HTR-8/SVneo (cell line): Measurements from ENCODE around the gene TSGA10.
"Not testable (repeated sequence)": the region's sequence is repeated elsewhere in the genome, so short reads cannot be mapped to it uniquely, and the experiment has no call there.

Source experiments
- DNase-seq: peaks from one replicate; pipeline ENCODE4 v3.0.0; 2011; ENCODE audit warnings: low spot score, mixed read lengths; ENCODE audit not compliant: insufficient read length
- FAIRE-seq: peaks from 2 replicates; lab custom pipeline; 2011; peaks lifted over from hg19 to GRCh38; lab: Jason Lieb, UNC

TSGA10 gene

DNA sequence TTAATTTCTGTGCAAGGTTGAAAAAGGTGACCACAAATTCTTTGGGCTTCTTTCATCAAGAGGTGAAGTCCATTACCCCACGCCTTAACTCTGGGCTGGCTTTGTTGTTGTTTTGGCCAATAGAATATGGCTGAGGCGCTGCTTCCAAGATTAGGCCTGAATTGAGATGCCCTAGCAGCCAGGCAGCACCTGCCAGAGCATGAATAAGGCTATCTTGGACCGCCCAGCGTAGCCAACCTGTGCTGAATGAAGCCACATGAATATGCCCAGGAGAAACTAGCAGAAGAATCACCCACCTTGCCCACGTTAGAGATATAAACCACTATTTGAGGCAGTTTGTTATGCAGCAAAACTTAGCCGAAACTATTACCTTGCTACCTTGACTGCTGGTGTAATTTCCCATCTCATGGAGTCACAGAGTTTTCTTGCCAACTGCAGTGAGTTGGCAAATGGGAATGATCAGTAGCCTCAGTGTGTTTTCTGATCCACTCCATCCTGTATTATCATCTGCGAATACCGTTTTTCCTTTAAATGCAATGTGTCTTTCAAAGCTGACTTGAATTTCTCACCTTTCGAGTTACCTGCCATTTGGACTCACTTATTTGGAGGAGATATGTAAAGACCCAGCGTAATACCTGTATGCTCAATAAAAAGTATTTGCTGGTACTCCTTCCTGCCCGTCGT lies 679 bp downstream of the TSGA10 start:
- DNase-seq, result no peak
- FAIRE-seq, result peak; percentile 57

DNA sequence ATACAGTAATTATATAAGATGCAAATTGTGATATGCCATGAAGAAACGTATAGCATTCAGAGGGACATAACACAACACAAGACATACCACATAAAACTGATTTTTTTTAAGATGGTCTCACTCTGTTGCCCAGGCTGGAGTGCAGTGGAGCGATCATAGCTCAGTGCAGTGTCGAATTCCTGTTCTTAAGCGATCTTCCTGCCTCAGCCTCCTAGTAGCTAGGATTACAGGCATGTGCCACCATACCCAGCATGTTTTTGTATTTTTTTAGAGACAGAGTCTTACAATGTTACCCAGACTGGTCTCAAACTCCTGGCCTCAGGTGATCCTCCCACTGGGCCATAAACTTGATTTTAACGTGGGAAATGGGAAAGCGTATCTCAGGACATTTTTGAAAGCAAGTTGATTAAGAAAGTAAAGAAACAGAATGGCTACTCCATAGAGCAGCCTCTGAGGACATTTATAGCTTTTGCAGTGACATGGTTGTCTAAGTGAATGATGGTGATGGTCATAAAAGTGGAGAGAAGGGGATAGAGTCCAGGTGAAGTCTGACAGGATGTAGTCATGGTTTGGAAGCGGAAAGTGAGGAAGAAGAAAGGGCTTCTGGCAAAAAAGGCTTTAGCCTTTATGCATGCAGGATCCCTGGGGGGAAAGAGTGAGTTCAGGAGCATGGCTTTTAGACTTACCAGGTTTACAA lies 2.4 kb downstream of the TSGA10 start:
- FAIRE-seq (no peak), DNase-seq (no peak)

DNA sequence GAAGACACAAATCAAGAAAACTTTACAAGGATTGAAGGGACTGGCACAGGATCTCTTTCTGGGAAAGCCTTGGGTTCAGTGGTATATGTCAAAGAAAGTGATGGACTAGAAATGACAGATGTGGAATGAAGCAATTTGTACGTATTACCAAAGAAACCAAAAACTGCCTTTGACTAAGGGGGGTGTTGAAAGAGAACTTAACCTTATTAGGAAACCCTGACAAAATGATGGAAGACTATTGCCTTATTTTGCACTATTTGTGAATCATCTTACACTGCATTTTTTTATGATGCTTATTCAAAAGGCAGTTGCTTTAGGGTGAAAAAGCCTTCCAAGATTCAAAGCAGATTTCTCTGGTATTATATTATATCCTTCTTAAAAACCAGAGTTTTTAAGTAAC lies 4.0 kb downstream of the TSGA10 start:
- DNase-seq (no peak), FAIRE-seq (no peak)

DNA sequence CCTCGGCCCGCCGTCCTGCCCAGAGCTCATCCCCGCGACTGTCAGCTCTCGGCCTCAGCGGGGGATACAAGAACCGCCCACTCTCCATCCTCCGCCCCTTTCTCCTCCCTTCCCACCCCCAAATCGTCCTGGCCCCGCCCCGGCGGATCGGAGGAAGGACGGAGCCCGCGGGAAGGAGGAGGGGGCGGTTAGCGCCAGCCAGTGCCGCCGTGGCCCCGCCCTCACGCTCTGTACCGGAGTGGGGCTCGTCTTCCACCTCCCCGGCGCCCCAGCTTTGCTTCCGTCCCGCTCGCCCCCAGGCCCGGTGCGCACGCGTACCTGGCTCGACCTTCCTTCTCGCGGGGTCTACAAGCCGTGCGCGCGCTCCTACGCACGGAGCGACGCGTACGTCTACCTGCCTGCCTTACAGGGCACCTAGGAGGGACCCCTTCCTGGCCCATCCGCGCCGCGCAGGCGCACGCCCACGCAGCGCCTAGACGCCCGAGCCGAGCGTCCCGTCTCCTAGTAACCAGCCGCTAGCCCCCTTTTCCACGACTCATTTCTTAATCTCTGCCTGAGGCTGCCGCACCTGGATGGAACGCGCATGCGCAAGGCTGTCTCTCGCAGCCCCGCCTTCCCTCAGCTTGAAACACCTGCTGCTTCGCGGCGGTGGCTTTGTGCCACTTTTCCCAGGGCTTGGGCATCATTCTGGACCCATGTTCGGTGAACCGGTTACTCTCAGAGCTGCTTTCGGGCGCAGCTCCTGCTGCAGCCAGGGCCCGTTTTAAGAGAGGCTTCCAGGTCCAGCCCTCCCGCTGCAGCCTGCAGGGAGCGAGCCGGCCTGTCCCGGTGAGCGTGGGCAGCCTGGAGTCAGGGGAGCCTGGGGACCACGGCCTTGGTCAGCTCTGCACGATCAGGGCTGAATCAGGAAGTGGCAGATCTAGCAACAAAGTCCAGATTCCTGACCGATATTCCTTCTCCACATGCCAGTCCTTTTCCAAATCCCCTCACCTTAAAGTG lies 13.3 kb downstream of the TSGA10 start, which contains the start of gene C2orf15:
Gene C2orf15 (plus strand): TSS at position 598 of the 999 bp plus-strand sequence. CDS start 8,852 bp downstream, outside the sequence.
- peak; percentile 95 for FAIRE-seq

DNA sequence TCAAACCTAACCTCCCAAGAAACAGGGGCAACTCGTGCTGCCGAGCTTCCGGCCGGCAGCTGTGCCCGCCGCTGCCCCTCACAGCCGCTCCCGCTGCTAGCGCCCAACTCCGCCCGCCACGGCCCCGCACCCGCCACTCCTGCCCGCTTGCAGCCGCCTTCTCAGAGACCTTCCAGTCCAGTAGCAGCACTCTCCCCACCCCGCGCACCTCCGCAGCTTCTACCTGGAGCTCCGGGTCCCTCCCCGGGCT lies 14.0 kb downstream of the TSGA10 start:
- peak; percentile 23 for FAIRE-seq
- peak; percentile 54 for DNase-seq

More for the DNA sequence above, 13.3 kb downstream of the TSGA10 start, which contains the start of gene C2orf15:
- peak; percentile 95 for DNase-seq

DNA sequence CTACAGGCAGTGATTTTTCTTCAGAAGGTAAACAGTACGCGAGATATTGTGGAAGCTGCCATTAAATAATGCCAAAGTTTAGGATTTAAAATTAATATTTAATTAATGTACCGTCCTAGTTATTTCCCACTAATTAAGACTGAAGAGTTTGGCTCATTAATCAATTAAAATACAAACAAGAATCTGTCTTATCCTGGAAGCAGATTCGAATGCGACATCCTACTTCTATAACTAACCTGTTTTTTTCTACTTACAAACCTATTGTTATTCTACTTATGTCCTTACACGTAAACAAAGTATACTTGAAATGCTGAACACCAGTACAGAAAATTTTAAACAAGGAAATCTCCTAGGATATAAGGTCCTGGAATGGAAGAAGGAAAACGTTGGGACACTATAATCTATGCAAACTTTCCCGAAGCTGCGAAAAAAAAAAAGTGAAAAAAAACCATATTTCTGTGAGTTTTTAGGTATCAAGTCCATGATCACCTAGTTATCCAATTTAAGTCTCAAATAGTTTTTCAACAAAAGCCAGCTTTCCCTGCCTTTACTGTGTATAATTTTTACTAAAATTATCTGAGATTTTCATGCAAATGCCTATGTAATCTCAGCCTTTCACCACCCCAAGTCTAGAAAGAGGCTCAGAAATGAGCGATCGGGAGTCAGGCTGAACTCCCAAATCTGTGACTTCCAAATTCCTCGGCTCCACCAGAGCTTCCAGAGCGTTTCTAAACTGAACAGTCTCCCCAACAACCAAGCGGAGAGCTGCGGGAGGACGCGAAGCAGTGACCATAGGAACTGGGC lies 14.5 kb downstream of the TSGA10 start:
- DNase-seq (no peak), FAIRE-seq (no peak)

DNA sequence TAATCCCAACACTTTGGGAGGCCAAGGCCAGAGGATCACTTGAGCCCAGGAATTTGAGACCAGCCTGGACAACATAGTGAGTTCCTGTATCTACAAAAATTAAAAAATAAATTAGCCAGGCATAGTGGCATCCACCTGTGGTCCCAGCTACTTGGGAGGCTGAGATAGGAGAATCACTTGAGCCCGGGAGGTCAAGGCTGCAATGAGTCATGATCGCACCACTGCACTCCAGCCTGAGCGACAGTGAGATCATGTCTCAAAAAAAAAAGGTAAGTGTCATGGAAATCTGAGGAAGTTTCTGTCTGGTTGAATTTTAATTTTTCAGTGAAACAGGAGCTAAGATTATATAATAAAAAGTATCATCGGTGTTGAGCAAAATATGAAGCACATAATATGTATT lies 15.7 kb downstream of the TSGA10 start:
- DNase-seq (no peak), FAIRE-seq (no peak)

DNA sequence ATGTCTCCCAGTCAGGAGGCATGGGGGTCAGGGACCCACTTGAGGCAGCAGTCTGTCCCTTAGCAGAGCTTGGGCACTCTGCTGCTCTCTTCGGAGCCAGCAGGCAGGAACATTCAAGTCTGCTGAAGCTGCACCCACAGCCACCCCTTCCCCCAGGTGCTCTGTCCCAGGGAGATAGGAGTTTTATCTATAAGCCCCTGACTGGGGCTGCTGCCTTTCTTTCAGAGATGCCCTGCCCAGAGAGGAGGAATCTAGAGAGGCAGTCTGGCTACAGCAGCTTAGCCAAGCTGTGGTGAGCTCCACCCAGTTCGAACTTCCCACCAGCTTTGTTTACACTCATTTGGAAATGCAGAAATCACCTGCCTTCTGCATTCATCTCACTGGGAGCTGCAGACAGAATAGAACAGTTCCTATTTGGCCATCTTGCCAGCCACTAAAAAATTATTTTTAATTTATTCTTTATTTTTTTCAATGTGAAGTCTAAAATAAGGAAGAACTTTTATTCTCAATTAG lies 19.6 kb downstream of the TSGA10 start:
- not testable (repeated sequence) for DNase-seq, FAIRE-seq

DNA sequence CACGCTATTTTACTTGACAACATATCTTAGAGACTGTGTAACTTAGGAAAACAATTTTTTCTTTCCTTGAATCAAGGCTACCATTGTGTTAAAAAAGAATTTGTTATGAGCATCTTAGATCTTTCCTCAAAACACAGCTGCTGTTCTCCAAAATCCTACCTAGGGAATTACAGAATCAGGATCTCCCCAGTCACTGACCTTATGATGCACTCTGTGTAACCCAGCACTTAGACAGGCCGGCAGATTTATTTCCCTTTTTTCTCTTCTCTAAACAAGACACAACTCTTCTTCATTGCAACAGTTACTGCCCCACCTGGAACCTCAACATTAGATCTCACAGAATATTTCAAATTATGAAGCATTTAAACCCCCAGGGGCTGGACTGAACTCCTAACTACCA lies 26.8 kb downstream of the TSGA10 start:
- FAIRE-seq (no peak), DNase-seq (no peak)

DNA sequence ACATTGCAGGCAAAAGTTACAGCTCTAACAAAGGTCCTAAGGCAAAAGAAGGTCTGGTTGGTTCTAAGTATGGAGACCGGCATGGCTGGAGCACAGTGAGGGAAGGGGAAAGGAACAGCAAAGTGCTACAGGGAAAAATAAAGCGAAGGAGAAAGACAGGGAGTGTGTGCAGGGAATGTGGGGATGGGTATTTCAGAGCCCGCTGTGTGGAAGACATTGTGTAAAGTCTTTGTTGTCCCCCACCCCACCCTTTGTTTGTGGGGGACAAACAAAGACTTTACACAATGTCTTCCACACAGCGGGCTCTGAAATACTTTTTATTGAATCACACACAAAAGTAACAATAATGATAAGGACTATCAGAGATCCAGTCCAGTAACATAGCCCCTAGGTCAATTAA lies 42.1 kb downstream of the TSGA10 start:
- DNase-seq, result no peak
- no peak for FAIRE-seq

DNA sequence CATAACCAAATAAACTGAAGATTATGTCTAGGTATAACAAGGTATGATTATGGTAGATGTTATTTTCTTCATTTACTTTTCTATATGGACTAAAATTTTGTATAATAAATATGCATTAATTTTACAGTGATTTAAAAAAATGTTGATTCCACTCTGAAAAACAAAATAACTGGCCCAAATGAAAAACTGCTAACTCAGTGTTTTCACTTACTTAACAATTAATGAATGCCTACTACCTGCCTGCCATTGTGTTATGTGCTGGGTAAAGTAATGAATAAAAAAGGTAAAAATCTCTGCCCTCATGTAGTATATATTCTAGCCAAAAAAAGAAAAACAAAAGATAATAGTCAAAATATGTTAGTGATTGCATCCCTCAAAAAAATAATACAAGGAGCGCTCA lies 42.8 kb downstream of the TSGA10 start:
- FAIRE-seq (no peak), DNase-seq (no peak)

DNA sequence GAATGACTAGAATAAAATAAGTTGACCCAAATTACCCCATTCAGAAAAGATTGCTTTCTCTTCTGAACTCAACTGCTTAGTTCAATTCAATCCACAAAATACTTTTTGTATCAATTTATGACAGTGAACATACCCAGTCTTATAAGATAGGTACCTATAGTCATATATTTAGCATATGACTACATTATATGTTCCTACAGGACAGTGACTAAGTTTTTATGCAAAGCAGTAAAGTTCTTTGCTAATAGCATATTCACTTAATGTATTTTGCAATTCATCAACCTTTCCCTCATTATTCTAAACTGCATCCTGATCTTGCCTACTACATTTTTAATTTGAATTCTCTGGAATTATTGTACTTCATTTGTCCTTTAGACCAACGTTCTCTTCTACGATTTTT lies 43.5 kb downstream of the TSGA10 start:
- no peak for DNase-seq
- FAIRE-seq, result no peak

DNA sequence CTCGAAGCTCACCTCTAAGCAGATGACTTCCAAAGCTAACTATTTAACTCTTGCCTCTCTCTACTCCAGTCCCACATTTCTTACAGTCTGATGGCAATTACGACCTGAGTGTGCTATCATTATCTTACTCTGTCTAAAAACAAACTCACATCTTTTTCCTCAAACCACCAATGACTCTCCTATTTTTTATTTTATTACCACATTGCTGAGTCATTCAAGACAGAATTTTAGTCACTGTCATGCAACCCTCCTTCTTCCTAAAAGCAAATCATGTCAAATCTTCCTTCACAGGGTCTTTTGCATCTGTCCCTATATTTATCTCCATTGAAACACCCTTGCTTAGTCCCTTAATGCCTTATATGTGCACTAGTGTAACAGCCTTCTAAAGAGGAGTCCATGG lies 47.8 kb downstream of the TSGA10 start:
- DNase-seq (no peak), FAIRE-seq (no peak)

DNA sequence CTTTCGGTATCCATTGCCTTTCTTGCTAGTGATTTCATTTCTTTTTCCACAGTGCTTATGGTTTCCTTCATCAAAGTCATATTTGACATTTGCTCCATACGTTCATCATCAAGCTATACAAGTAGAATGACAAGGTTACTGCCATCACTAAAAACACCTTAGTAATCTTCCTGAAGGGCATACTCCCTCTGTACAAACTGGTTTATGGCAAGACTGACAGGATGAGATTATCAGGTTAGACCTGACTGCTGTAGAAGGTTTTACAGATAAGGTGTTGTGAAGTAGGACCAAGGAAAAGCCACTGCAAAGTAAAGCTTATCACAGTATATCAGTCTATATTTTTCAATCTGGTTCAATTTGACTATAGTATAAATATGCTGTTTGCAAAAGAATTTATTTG lies 50.7 kb downstream of the TSGA10 start:
- peak; percentile 64 for FAIRE-seq
- no peak for DNase-seq

DNA sequence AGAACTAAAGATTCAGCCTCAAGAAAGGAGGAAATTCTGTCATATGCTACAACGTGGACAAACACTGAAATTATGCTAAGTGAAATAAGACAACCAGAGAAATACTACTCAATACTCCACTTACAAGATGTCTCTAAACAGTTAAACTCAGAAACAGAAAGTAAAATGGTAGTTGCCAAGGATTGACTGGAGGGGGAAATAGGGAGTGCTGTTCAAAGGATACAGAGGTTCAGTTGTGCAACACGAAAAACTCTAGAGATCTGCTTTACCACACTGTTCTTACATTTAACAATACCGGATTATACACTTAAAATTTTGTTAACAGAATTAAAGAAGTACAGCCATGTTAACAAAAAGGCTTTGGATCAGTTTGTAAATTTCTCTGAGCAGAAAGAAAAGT lies 53.0 kb downstream of the TSGA10 start:
- FAIRE-seq, result no peak
- DNase-seq, result peak; percentile 24

DNA sequence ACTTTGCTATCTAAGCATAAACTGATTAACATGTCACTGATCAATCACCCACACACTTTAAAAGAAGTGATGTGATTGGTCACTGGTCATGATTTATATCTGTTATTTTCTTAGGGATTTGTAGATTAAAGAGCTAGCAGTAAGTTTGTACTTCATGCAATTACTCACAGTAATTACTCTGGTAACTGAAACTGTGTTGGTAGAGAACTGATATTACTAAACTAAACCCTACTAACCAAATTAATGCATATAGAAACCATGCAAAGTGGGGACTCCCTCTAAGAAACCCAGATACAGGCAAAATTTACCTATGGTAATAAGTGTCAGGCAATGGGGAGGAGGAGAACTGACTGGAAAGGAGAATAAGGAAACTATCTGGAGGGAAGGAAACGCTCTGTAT lies 58.0 kb downstream of the TSGA10 start:
- FAIRE-seq (peak; percentile 52), DNase-seq (no peak)

DNA sequence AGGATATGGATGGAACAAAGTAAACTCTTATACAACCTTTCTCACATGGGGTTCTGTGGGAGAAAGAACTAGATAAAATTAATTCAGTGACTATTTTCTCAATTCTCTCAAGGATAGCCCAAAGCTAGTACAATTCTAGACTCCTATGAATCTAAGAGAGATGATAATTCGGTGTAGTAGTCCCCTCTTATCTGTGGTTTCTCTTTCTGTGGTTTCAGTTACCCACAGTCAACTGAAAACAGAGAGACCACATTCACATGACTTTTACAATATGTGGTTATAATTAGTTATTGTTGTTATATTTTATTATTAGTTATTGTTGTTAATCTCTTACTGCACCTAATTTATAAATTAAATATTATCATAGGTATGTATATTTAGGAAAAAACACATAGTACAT lies 66.7 kb downstream of the TSGA10 start:
- FAIRE-seq (no peak), DNase-seq (no peak)

DNA sequence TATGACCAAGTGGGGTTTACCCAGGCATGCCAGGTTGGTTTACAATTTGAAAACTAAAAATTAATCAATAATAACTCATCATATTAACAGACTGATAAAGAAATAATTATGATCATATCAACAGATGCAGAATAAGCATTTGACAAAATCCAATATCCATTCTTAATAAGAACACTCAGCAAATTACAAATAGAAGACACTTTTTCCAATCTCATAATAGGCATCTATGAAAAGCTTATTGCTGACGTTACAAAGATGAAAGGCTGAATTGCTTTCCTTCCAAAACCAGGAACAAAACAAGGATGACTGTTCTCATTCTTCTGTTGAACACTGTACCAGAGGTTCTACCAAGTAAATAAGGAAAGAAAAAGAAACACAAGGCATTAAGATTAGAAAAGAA lies 68.4 kb downstream of the TSGA10 start:
- FAIRE-seq (no peak), DNase-seq (no peak)

DNA sequence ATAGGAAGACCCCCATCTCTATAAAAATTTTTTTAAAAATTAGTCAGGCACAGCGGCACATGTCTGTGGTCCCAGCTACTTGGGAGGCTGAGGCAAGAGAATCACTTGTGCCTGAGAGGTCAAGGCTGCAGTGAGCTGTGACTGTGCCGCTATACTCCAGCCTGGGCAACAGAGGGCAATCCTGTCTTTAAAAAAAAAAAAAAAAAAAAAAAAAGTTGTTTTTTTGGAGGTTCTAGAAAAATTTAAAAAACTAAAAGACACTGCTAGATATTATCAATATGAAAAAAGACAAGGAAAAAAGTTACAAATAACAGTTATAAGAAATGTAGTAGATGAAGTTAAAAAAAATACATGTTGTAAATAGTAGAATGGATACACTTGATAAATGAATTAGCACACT lies 69.3 kb downstream of the TSGA10 start:
- FAIRE-seq (no peak), DNase-seq (no peak)

DNA sequence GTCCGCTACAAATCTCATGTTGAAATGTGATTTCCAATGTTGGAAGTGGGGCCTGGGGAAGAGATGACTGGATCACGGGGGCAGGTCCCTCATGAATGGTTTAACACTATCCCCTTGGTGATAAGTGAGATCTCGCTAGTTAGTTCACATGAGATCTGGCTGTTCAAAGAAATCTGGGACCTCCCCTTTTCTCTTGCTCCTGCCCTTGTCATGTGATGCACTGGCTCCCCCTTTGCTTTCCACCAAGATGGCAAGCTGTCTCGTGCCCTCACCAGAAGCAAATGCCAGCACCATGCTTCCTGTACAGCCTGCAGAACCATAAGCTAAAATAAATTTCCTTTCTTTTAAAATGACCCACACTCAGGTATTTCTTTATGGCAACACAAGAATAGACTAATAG lies 70.5 kb downstream of the TSGA10 start:
- no peak for DNase-seq
- peak; percentile 77 for FAIRE-seq
